DOHH2 (cell line): ENCODE measurements around the gene BAIAP2.

Source experiments
- CTCF ChIP-seq: fragments of 200-600 bp; sonication (generic); IDR thresholded peaks from one replicate; pipeline ENCODE4 v1.5.1; 2014; ENCODE audit warnings: antibody characterized with exemption, mild to moderate bottlenecking, low read depth, low read length; ENCODE audit not compliant: poor library complexity, severe bottlenecking
- EZH2phosphoT487 ChIP-seq: fragments of 200-600 bp; sonication (generic); IDR thresholded peaks from 2 replicates; pipeline ENCODE4 v1.6.1; 2017; ENCODE audit warnings: borderline replicate concordance, mild to moderate bottlenecking, antibody characterized with exemption, low read length, moderate library complexity, mixed read lengths

GRCh38 chr17:81090361-81091136, 55.6 kb downstream of the BAIAP2 start:
- TF ChIP-seq EZH2phosphoT487 (no peak), CTCF (no peak)
